Activated B cell treated with CpG ODN at 0.5 μM for 24 hours (primary cell): ENCODE results near the gene NFIA. TPM values are rescaled to one million over a fixed set of nuclear protein-coding genes. Genes with fewer than 3 reads are reported as not detected.

Source experiments
- ATAC-seq: fragments of 200-7000 bp; cut with Tn5 transposase; one replicate; pipeline ENCODE4 v1.10.0; 2021; ENCODE audit warnings: low read depth, mild to moderate bottlenecking, moderate library complexity
- CTCF ChIA-PET: fragments of 350-600 bp; sonication (Branson Sonifier 250); formaldehyde crosslinking; loops from one replicate; lab custom pipeline; 2021; ENCODE audit warnings: antibody characterized with exemption; lab: Charles Lee
- POLR2A ChIA-PET: fragments of 350-600 bp; sonication (Branson Sonifier 250); formaldehyde crosslinking; loops from one replicate; lab custom pipeline; 2021; ENCODE audit warnings: antibody characterized with exemption; lab: Charles Lee
- DNase-seq: peaks from one replicate; pipeline ENCODE4 v3.0.0; 2022
- H3K27ac Mint-ChIP-seq: one replicate; pipeline ENCODE4 v1.8.0; 2020; ENCODE audit warnings: mixed read lengths
- H3K27me3 Mint-ChIP-seq: one replicate; pipeline ENCODE4 v1.8.0; 2021; ENCODE audit warnings: mixed read lengths
- H3K36me3 Mint-ChIP-seq: one replicate; pipeline ENCODE4 v1.8.0; 2021; ENCODE audit warnings: low read depth, mixed read lengths
- H3K4me1 Mint-ChIP-seq: one replicate; pipeline ENCODE4 v1.8.0; 2021; ENCODE audit warnings: mixed read lengths
- H3K4me3 Mint-ChIP-seq: one replicate; pipeline ENCODE4 v1.8.0; 2020; ENCODE audit warnings: mild to moderate bottlenecking, mixed read lengths
- H3K9me3 Mint-ChIP-seq: one replicate; pipeline ENCODE4 v1.8.0; 2020; ENCODE audit warnings: mixed read lengths
- intact Hi-C: fragments of 100-400 bp; cut with micrococcal nuclease; formaldehyde crosslinking; loops from one replicate; pipeline ENCODE4 v1.15.1; 2024
- total RNA-seq: library from RNA; stranded (reverse); gene quantifications from 2 replicates; pipeline ENCODE4 v1.2.3, GENCODE V29; 2022
- TF ChIP-seq, protein P1 (sequence below): fragments of 200-600 bp; IDR thresholded peaks from one replicate; pipeline ENCODE4 v1.8.0; 2022; ENCODE audit warnings: antibody characterized with exemption, mild to moderate bottlenecking

NFIA gene
- total RNA-seq, 1 donor from 2014 or later: 0.13 TPM

DNA sequence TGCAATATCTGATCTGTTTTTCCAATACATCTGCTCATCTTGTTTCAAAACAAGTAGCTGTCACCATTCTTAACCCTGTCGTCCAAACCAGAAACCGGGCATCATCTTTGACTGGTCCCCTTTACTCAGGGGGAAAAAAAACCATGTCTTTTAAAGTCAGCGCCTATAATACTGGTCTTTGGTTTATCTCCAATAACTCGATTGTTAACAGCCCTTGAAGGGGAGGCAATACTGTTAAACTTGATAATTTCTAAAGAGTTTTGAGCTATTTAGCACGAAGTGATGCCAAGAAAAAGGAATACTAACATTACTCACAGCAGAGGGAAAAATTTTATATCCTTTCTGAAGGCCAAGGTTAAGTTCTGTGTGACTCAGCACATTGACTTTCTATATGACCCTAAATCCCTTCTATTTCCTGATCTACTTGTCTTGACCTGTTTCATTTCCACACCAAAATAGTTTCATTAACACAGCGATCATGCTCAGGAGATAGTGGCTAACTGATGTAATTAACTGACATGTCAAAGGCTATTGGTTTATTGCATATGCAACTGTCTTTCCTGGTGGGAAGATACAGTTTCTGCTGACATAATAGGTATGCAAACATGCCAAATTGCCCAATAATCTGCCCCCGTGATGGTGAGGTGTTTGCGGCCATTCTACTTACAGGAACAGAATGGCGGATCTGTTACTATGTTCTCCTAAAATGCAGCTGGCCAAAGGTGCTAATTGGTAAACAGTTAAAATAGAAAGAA, 59.1 kb downstream of the NFIA start:
- intact Hi-C loops: no loop called here
- no peak for DNase-seq
- H3K4me3 Mint-ChIP-seq: no peak overlapping the region
- no peaks in the 10 kb centered on the region for H3K9me3 Mint-ChIP-seq
- no peaks in the 10 kb centered on the region for H3K4me1 Mint-ChIP-seq
- ATAC-seq: no peak
- CTCF ChIA-PET: no interaction called here
- no peaks in the 10 kb centered on the region for H3K36me3 Mint-ChIP-seq
- no peak overlapping the region for H3K27ac Mint-ChIP-seq
- H3K27me3 Mint-ChIP-seq: peaks cover 8% of the 10 kb centered on the region
- POLR2A ChIA-PET: no interaction called here
- TF ChIP-seq, protein P1, sequence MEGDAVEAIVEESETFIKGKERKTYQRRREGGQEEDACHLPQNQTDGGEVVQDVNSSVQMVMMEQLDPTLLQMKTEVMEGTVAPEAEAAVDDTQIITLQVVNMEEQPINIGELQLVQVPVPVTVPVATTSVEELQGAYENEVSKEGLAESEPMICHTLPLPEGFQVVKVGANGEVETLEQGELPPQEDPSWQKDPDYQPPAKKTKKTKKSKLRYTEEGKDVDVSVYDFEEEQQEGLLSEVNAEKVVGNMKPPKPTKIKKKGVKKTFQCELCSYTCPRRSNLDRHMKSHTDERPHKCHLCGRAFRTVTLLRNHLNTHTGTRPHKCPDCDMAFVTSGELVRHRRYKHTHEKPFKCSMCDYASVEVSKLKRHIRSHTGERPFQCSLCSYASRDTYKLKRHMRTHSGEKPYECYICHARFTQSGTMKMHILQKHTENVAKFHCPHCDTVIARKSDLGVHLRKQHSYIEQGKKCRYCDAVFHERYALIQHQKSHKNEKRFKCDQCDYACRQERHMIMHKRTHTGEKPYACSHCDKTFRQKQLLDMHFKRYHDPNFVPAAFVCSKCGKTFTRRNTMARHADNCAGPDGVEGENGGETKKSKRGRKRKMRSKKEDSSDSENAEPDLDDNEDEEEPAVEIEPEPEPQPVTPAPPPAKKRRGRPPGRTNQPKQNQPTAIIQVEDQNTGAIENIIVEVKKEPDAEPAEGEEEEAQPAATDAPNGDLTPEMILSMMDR: no peak

DNA sequence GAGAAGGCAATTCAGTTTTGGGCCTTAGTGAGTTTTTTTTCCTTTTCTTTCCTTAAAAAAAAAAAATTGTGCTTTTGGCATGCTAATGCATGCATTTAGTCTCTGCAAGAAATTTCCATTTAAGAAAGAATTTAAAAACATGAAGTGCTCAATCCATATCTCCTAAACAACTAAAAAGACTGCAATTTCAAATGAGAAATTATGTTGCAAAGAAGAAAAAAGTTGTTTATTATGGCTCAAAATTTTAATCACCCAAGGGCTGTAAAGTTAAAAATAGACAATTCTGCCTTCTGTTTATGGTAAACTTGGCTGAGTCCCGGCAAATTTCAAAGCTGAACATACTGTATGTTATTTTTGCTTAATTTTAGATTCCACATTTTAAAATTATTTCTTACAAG, 59.7 kb downstream of the NFIA start:
- intact Hi-C loops: no loop called here
- ChIA-PET CTCF (no interaction called here), POLR2A (no interaction called here)
- TF ChIP-seq, protein P1: no peak
- Mint-ChIP-seq H3K4me3 (no peak overlapping the region), H3K36me3 (no peaks in the 10 kb centered on the region), H3K27ac (no peak overlapping the region), H3K4me1 (no peaks in the 10 kb centered on the region), H3K27me3 (peaks cover 8% of the 10 kb centered on the region), H3K9me3 (no peaks in the 10 kb centered on the region)
- no peak for DNase-seq
- ATAC-seq: no peak

DNA sequence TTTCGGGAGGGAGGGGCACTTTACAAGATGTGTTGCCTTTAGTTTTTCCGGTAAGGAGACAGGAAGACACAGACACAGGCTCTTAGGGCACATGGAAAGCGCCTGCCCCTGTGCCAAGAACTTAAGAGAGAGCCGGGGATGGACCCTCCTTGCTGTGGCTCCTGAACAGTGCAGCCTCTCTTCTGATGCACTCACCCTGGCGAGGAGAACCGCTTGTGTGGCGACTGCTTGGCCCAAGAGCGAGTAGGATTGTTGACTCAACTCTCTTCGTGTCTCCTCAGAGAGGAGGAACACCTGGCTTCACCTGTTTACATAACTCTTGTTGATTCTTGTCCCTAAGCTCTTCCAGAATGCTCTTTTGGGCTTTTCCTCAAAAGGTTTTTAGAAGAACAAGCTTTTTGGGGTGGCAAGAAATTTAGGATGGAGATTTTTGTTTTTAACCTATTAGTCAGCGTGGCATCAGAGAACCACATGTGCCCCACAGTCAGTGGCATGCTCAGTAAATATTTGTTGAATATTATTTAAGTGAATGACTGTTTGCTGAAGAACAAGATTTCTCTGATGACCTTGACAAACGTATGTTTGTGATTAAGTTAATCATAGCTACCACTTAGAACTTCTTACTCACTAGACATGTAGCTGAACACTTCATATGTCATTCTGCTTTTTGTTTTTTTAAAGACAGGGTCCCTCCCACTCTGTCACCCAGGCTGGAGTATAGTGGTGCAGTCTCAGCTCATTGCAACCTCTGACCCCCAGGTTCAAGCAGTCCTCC, 60.6 kb downstream of the NFIA start:
- H3K27me3 Mint-ChIP-seq: peaks cover 3% of the 10 kb centered on the region
- H3K4me3 Mint-ChIP-seq: no peak overlapping the region
- ChIA-PET CTCF (no interaction called here), POLR2A (no interaction called here)
- ATAC-seq (no peak), DNase-seq (no peak)
- TF ChIP-seq, protein P1: no peak
- no peaks in the 10 kb centered on the region for H3K4me1 Mint-ChIP-seq
- H3K27ac Mint-ChIP-seq: no peak overlapping the region
- intact Hi-C loops: no loop called here
- no peaks in the 10 kb centered on the region for H3K9me3 Mint-ChIP-seq
- no peaks in the 10 kb centered on the region for H3K36me3 Mint-ChIP-seq

DNA sequence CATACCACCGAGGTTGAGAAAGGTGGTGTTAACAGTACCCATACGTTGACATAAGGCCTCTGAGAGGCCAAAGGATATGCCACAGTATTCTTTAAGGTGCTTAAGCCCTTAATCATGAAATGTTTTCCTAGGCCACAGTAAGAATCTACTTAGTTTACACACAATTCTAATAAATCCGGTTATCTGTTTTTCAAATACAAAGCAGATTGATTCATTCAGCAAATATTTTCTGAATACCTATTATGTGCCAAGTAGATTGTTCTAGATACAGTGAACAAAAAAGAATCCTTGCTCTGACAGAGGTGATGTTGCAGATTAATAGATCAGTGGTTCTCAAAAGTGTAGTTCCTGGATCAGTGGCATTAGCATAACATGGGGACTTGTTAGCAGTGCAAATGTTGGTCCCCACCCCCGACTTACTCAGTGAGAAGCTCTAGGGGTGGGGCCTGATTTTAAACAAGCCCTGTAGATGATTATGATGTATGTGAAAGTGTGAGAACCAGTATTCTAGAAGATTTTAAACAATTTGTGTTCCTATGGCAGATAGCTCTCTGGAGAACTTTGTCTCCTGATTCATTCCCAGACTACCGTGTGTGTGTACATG, 61.6 kb downstream of the NFIA start:
- Mint-ChIP-seq H3K4me3 (no peak overlapping the region), H3K27ac (no peak overlapping the region), H3K27me3 (no peaks in the 10 kb centered on the region), H3K4me1 (no peaks in the 10 kb centered on the region), H3K9me3 (no peaks in the 10 kb centered on the region), H3K36me3 (no peaks in the 10 kb centered on the region)
- intact Hi-C loops: no loop called here
- no peak for ATAC-seq
- POLR2A ChIA-PET: no interaction called here
- CTCF ChIA-PET: no interaction called here
- TF ChIP-seq, protein P1: no peak
- DNase-seq: no peak
